Prostate gland (tissue), 2 donors: ENCODE data around the gene LENG8. TPM values are rescaled to one million over a fixed set of nuclear protein-coding genes. Genes with fewer than 3 reads are reported as not detected.

ENCODE experiments used
- DNase-seq: peaks from one replicate; pipeline ENCODE4 v3.0.0-alpha.2; 2019; ENCODE audit warnings: low spot score
- H3K27ac ChIP-seq, 2 donors: fragments of 200-600 bp; sonication (generic); 2 replicates each; pipeline ENCODE4 v1.5.1; 2017 to 2019
- H3K27me3 ChIP-seq: fragments of 200-600 bp; sonication (generic); replicated peaks from 2 replicates; pipeline ENCODE4 v1.5.1; 2019; ENCODE audit not compliant: insufficient read depth
- H3K36me3 ChIP-seq, 2 donors: fragments of 200-600 bp; sonication (generic); 1 replicate in 1 of 2; 2 replicates in 1 of 2; pipeline versions ENCODE4 v1.5.1 to v1.8.1; 2017 to 2019
- H3K4me1 ChIP-seq: fragments of 200-600 bp; sonication (generic); replicated peaks from 2 replicates; pipeline ENCODE4 v1.5.1; 2019
- H3K4me3 ChIP-seq, 2 donors: fragments of 200-600 bp; sonication (generic); 2 replicates each; pipeline ENCODE4 v1.5.1; 2017 to 2019
- H3K9me3 ChIP-seq: fragments of 200-600 bp; sonication (generic); 2 replicates; pipeline ENCODE4 v1.5.1; 2017
- POLR2A ChIP-seq: fragments of 450-650 bp; IDR thresholded peaks from one replicate; pipeline ENCODE4 v1.6.1; 2016; ENCODE audit warnings: antibody characterized with exemption, mild to moderate bottlenecking
- POLR2AphosphoS5 ChIP-seq: sonication (generic); formaldehyde crosslinking; IDR thresholded peaks from one replicate; pipeline ENCODE4 v1.6.1; 2017; ENCODE audit warnings: antibody characterized with exemption
- WGBS: methylation state at CpG from one replicate; pipeline ENCODE4 v1.1.5; 2018; 5-methylcytosine and 5-hydroxymethylcytosine counted together
- intact Hi-C: fragments of 100-400 bp; cut with DNase I; formaldehyde crosslinking; loops from one replicate; pipeline ENCODE4 v1.14.2; 2022
- total RNA-seq, 2 donors: library from RNA; depleted of rRNA; stranded (reverse); fragments of >200 nt; gene quantifications; one replicate each; pipeline ENCODE4 v1.1.0, GENCODE V29; 2016
- TF ChIP-seq, protein P1 (sequence below), 4 experiments: fragments of 200-600 bp in 2 of 4; fragments of 450-650 bp in 2 of 4; sonication (generic) in 2 of 4; IDR thresholded peaks; 1 replicate in 3 of 4; 2 replicates in 1 of 4; pipeline ENCODE4 v1.5.1; 2016 to 2019; ENCODE audit warnings: antibody characterized with exemption in 4 of 4, mild to moderate bottlenecking in 2 of 4, moderate library complexity in 2 of 4

LENG8 gene
- total RNA-seq, 2 donors from 2014 or later, result 111 to 292 TPM

DNA sequence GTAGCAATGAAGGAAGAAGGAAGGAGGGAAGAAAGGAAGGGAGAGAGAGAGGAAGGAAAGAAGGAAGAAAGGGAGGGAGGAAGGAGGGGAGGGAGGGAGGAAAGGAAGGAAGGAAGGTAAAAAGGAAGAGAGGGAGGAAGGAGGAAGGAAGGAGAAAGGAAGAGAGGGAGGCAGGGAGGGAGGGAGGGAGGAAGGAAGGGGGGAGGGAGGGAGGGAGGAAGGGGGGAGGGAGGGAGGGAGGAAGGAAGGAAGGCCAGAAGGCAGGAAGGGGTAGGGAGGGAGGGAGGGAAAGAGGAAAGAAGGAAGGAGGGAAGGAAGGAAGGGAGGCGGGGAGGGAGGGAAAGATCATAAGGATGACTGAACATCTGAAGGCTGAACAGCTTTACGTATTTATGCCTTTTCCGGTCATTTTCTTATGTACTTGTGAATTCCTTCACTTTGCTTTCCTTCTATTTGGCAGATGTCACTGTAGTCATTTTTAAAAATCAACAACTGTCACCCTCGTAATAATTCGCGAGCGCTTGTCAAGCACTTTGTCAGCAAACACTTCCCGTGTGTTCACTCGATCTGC is 40.5 kb upstream of the LENG8 start:
- intact Hi-C loops, result no loop called here
- Histone ChIP-seq H3K27me3 (no peaks in the 10 kb centered on the region), H3K4me3 (no peak overlapping the region), H3K9me3 (no peaks in the 10 kb centered on the region), H3K4me1 (no peaks in the 10 kb centered on the region), H3K27ac (no peak overlapping the region), H3K36me3 (no peaks in the 10 kb centered on the region)
- no peak for DNase-seq
- WGBS, result 56% methylated on average over 9 of the region's 9 CpGs
- no peak for TF ChIP-seq POLR2AphosphoS5
- no peak for TF ChIP-seq POLR2A
- TF ChIP-seq, protein P1, sequence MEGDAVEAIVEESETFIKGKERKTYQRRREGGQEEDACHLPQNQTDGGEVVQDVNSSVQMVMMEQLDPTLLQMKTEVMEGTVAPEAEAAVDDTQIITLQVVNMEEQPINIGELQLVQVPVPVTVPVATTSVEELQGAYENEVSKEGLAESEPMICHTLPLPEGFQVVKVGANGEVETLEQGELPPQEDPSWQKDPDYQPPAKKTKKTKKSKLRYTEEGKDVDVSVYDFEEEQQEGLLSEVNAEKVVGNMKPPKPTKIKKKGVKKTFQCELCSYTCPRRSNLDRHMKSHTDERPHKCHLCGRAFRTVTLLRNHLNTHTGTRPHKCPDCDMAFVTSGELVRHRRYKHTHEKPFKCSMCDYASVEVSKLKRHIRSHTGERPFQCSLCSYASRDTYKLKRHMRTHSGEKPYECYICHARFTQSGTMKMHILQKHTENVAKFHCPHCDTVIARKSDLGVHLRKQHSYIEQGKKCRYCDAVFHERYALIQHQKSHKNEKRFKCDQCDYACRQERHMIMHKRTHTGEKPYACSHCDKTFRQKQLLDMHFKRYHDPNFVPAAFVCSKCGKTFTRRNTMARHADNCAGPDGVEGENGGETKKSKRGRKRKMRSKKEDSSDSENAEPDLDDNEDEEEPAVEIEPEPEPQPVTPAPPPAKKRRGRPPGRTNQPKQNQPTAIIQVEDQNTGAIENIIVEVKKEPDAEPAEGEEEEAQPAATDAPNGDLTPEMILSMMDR (IDR thresholded peaks at IDR 0.05), result no peak

DNA sequence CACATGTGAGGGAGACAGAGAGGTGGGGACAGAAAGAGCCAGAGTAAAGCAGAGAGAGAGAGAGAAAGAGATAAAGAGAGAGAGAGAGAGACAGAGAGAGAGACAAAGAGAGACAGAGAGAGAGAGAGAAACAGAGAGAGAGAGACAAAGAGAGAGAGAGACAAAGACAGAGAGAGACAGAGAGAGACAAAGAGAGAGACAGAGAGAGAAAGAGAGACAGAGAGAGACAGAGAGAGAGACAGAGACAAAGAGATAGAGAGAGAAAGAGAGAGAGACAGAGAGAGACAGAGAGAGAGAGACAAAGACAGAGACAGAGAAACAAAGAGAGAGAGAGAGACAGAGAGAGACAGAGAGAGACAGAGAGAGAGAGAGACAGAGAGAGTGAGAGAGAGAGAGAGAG is 38.0 kb upstream of the LENG8 start:
- TF ChIP-seq POLR2A (no peak), POLR2AphosphoS5 (no peak)
- TF ChIP-seq, protein P1 (IDR thresholded peaks at IDR 0.05), result no peak
- no peaks in the 10 kb centered on the region for H3K4me1 ChIP-seq
- peaks cover 14% of the 10 kb centered on the region for H3K27me3 ChIP-seq

DNA sequence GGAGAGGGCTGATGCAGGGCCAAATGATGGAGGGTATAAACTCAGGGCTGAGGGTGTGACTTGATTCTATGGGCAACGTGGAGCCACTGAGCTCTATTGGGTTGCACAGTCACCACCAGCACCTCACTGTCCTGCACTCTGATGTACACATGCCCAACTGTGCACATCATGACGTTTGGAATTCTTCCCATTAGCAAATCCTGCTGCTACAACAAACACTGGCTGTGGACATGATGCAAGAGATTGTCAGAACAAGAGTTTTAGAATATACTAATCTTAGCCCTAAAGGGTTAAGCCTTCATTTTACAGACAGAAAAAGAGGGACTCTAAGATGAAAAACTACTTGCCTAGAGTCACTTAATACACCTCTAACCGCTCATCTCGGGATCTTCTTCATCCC is 36.1 kb upstream of the LENG8 start:
- Histone ChIP-seq H3K4me3 (no peak overlapping the region), H3K27me3 (peaks cover 22% of the 10 kb centered on the region), H3K9me3 (no peaks in the 10 kb centered on the region), H3K27ac (no peak overlapping the region), H3K4me1 (no peaks in the 10 kb centered on the region), H3K36me3 (no peaks in the 10 kb centered on the region)
- 72% methylated on average over 4 of the region's 4 CpGs for WGBS
- TF ChIP-seq, protein P1 (IDR thresholded peaks at IDR 0.05), result no peak
- TF ChIP-seq POLR2A (no peak), POLR2AphosphoS5 (no peak)
- no peak for DNase-seq
- intact Hi-C loops, result no loop called here

More for the DNA sequence above, 38.0 kb upstream of the LENG8 start:
- no peak overlapping the region for H3K4me3 ChIP-seq
- H3K9me3 ChIP-seq, result no peaks in the 10 kb centered on the region
- DNase-seq, result no peak
- H3K36me3 ChIP-seq, result no peaks in the 10 kb centered on the region
- intact Hi-C loops, result no loop called here
- H3K27ac ChIP-seq, result no peak overlapping the region

DNA sequence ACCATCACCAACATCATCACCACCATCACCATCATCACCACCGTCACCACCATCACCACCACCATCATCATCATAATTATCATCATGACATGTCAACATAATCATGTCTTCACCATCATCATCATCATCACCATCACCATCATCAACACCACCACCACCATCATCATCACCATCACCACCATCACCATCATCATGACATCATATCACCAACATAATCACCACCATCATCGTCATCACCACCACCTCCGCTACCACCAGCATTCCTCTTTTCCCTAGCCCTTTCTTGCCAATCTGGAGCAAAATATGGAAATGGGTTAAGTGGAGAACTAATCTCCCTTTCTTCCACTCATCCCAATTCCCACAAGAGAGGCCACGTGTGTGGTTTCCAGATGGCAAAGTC is 34.8 kb upstream of the LENG8 start:
- Histone ChIP-seq H3K27ac (no peak overlapping the region), H3K4me3 (no peak overlapping the region), H3K36me3 (no peaks in the 10 kb centered on the region), H3K27me3 (peaks cover 22% of the 10 kb centered on the region), H3K9me3 (no peaks in the 10 kb centered on the region), H3K4me1 (no peaks in the 10 kb centered on the region)
- no peak for DNase-seq
- WGBS, result 93% methylated on average over 4 of the region's 4 CpGs
- intact Hi-C loops, result no loop called here
- TF ChIP-seq POLR2AphosphoS5 (no peak), POLR2A (no peak)
- TF ChIP-seq, protein P1 (IDR thresholded peaks at IDR 0.05), result no peak

DNA sequence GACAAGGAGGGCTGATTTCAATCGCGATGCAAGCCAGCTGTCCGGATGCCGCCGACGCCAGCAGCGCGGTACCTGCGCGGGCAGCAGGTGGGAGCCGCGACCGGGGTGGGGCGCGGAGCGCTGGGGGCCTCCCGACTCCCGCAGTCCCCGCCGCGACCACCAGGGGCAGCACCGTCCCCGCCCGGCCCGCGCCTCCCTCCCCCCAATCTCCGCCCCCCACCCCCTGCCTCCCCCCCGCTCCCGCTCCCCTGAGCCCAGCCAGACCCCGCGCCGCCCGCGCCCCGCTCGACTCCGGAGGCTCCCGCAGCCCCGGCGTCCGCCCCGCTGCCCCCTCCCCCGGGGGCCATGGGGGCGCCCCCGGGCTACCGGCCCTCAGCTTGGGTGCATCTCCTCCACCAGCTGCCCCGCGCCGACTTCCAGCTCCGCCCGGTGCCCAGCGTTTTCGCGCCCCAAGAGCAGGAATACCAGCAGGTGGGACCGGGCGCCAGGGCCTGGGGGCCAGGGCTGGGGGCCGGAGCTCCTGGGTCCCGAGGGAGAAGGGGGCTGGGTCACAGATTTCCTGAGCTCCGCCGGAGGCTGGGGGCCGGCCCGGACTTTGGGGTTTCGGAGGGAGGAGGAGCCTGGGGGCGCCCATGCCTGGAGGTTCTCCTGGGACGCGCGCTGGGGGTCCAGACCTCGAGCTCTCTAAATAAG is 33.6 kb upstream of the LENG8 start, which contains the start of gene TTYH1:
Gene TTYH1 (plus strand): TSS at position 257 of the 693 bp plus-strand sequence. CDS start 89 bp downstream, at position 346.
- Histone ChIP-seq H3K9me3 (no peaks in the 10 kb centered on the region), H3K36me3 (no peaks in the 10 kb centered on the region), H3K27ac (no peak within 1 kb of the TSS), H3K4me1 (no peaks in the 10 kb centered on the region), H3K4me3 (peak within 1 kb of the TSS in 1 of 2 donors; percentile 3), H3K27me3 (peaks cover 34% of the 10 kb centered on the region)
- 1% methylated on average over 55 of the region's 68 CpGs for WGBS
- no peak for TF ChIP-seq POLR2A
- TF ChIP-seq, protein P1 (IDR thresholded peaks at IDR 0.05), result peak in 1 of 4 experiments; percentile 17
- intact Hi-C loops, result no loop called here
- no peak for DNase-seq
